Fibroblast of lung (primary cell): ENCODE data around the gene NOA1. TPM values are rescaled to one million over a fixed set of nuclear protein-coding genes. Genes with fewer than 3 reads are reported as not detected.
"Not testable (repeated sequence)": the region's sequence is repeated elsewhere in the genome, so short reads cannot be mapped to it uniquely, and the experiment has no call there.

Experiments used
- DNase-seq, 2 donors: peaks; one replicate each; pipeline versions ENCODE4 v3.0.0 to v3.0.0-alpha.2; 2010; ENCODE audit warnings: low read depth in 2 of 2
- H2AFZ ChIP-seq: 2 replicates; pipeline ENCODE4 v1.5.1; 2012; ENCODE audit warnings: low read length, control low read depth, inconsistent platforms
- H3K27ac ChIP-seq: 2 replicates; pipeline ENCODE4 v1.5.1; 2011; ENCODE audit warnings: low read length, control low read depth; ENCODE audit not compliant: insufficient read depth
- H3K27me3 ChIP-seq: 2 replicates; pipeline ENCODE4 v1.5.1; 2011; ENCODE audit warnings: mild to moderate bottlenecking, low read length; ENCODE audit not compliant: control insufficient read depth, insufficient read depth
- H3K36me3 ChIP-seq: 2 replicates; pipeline ENCODE4 v1.5.1; 2011; ENCODE audit warnings: low read length; ENCODE audit not compliant: control insufficient read depth, insufficient read depth
- H3K4me1 ChIP-seq: 2 replicates; pipeline ENCODE4 v1.5.1; 2011; ENCODE audit warnings: low read length; ENCODE audit not compliant: control insufficient read depth, insufficient read depth; ENCODE audit errors: extremely low read depth
- H3K4me2 ChIP-seq: 2 replicates; pipeline ENCODE4 v1.5.1; 2011; ENCODE audit warnings: low read length, control low read depth; ENCODE audit not compliant: insufficient read depth; ENCODE audit errors: extremely low read depth
- H3K4me3 ChIP-seq, 4 experiments: fragments of 200-600 bp in 1 of 4; sonication (generic) in 1 of 4; replicated peaks in 1 of 4; 2 replicates each; pipeline ENCODE4 v1.5.1; 2011 to 2016; ENCODE audit warnings: low read length in 4 of 4, low read depth in 3 of 4, mild to moderate bottlenecking in 3 of 4, control low read depth in 2 of 4, inconsistent platforms in 1 of 4, mixed read lengths in 1 of 4; ENCODE audit not compliant: insufficient read depth in 1 of 4; ENCODE audit errors: control extremely low read depth in 1 of 4
- H3K79me2 ChIP-seq: 2 replicates; pipeline ENCODE4 v1.5.1; 2012; ENCODE audit warnings: mild to moderate bottlenecking, low read length, inconsistent platforms; ENCODE audit not compliant: control insufficient read depth, insufficient read depth
- H3K9ac ChIP-seq: 2 replicates; pipeline ENCODE4 v1.5.1; 2011; ENCODE audit warnings: mild to moderate bottlenecking, low read length, control low read depth; ENCODE audit not compliant: insufficient read depth
- H3K9me3 ChIP-seq: 2 replicates; pipeline ENCODE4 v1.5.1; 2012; ENCODE audit warnings: low read depth, low read length; ENCODE audit not compliant: control insufficient read depth, insufficient read depth
- H4K20me1 ChIP-seq: 2 replicates; pipeline ENCODE4 v1.5.1; 2011; ENCODE audit warnings: low read length; ENCODE audit not compliant: control insufficient read depth, insufficient read depth; ENCODE audit errors: extremely low read depth
- CTCF ChIP-seq, 2 donors: IDR thresholded peaks in 1 of 2; conservative IDR thresholded peaks in 1 of 2; 1 replicate in 1 of 2; 2 replicates in 1 of 2; pipeline ENCODE4 v1.5.1; 2011 to 2012; ENCODE audit warnings: low read length in 2 of 2, control low read depth in 1 of 2, inconsistent platforms in 1 of 2, low read depth in 1 of 2, mild to moderate bottlenecking in 1 of 2
- EZH2 ChIP-seq: IDR thresholded peaks from 2 replicates; pipeline ENCODE4 v1.5.1; 2012; ENCODE audit warnings: low read length, control low read depth, mild to moderate bottlenecking; ENCODE audit errors: missing control alignments
- polyA plus RNA-seq, 2 donors: library from polyadenylated mRNA; depleted of rRNA in 1 of 2; stranded (reverse) in 1 of 2; unstranded in 1 of 2; fragments of >200 nt; gene quantifications; 2 replicates each; pipeline ENCODE4 v1.2.1, GENCODE V29; 2011 to 2012; ENCODE audit warnings: missing spikeins in 1 of 2
- total RNA-seq: library from RNA; depleted of rRNA; stranded (reverse); fragments of >200 nt; gene quantifications from 2 replicates; pipeline ENCODE4 v1.2.1, GENCODE V29; 2014

The NOA1 gene
- total and polyA plus RNA-seq, 2 donors (not counting 1 experiment from before 2014, with no cell fraction given) = 12.1 to 15.0 TPM

- H3K9ac ChIP-seq = no peak overlapping the region
These were observed 36.0 kb downstream of the NOA1 start for GRCh38 chr4:56941403-56941802.

GRCh38 chr4:56940971-56941370, 36.4 kb downstream of the NOA1 start:
- Histone ChIP-seq H3K4me2 (no peak overlapping the region), H3K4me1 (peaks cover 6% of the 10 kb centered on the region), H3K79me2 (no peaks in the 10 kb centered on the region), H3K9ac (no peak overlapping the region), H3K9me3 (no peaks in the 10 kb centered on the region), H2AFZ (no peak overlapping the region), H3K27ac (no peak overlapping the region), H3K4me3 (no peak overlapping the region), H3K27me3 (no peaks in the 10 kb centered on the region), H3K36me3 (no peaks in the 10 kb centered on the region), H4K20me1 (no peaks in the 10 kb centered on the region)
- DNase-seq = no peak
- no peak for TF ChIP-seq EZH2
- TF ChIP-seq CTCF (conservative IDR thresholded peaks at IDR 0.05 in 1 of 2, IDR thresholded peaks at IDR 0.05 in 1 of 2; ENCODE audit: low read depth in 1 of 2, low read length in 2 of 2) = no peak

More at GRCh38 chr4:56941403-56941802, 36.0 kb downstream of the NOA1 start:
- TF ChIP-seq EZH2 = no peak
- TF ChIP-seq CTCF (conservative IDR thresholded peaks at IDR 0.05 in 1 of 2, IDR thresholded peaks at IDR 0.05 in 1 of 2; ENCODE audit: low read depth in 1 of 2, low read length in 2 of 2) = no peak
- H3K27me3 ChIP-seq = no peaks in the 10 kb centered on the region
- no peak overlapping the region for H3K27ac ChIP-seq
- no peaks in the 10 kb centered on the region for H3K36me3 ChIP-seq
- no peak overlapping the region for H3K4me2 ChIP-seq
- no peak for DNase-seq
- no peak overlapping the region for H3K4me3 ChIP-seq
- H3K4me1 ChIP-seq = peaks cover 6% of the 10 kb centered on the region
- H2AFZ ChIP-seq = no peak overlapping the region
- H3K9me3 ChIP-seq = no peaks in the 10 kb centered on the region
- H3K79me2 ChIP-seq = no peaks in the 10 kb centered on the region
- H4K20me1 ChIP-seq = no peaks in the 10 kb centered on the region

GRCh38 chr4:56940403-56940802, 37.0 kb downstream of the NOA1 start:
- TF ChIP-seq CTCF (conservative IDR thresholded peaks at IDR 0.05 in 1 of 2, IDR thresholded peaks at IDR 0.05 in 1 of 2; ENCODE audit: low read depth in 1 of 2, low read length in 2 of 2) (no peak), EZH2 (no peak)
- H3K9ac ChIP-seq = no peak overlapping the region
- H3K4me1 ChIP-seq = peaks cover 6% of the 10 kb centered on the region
- H3K4me2 ChIP-seq = no peak overlapping the region
- no peak overlapping the region for H2AFZ ChIP-seq
- H3K27me3 ChIP-seq = no peaks in the 10 kb centered on the region
- no peak overlapping the region for H3K4me3 ChIP-seq
- no peaks in the 10 kb centered on the region for H3K9me3 ChIP-seq
- H3K79me2 ChIP-seq = no peaks in the 10 kb centered on the region
- no peaks in the 10 kb centered on the region for H4K20me1 ChIP-seq
- no peak overlapping the region for H3K27ac ChIP-seq
- no peaks in the 10 kb centered on the region for H3K36me3 ChIP-seq
- DNase-seq = no peak

GRCh38 chr4:56939826-56940225, 37.6 kb downstream of the NOA1 start:
- not testable (repeated sequence) for H3K27me3 ChIP-seq, H3K79me2 ChIP-seq, H3K4me3 ChIP-seq, H3K4me2 ChIP-seq, H3K9me3 ChIP-seq, H2AFZ ChIP-seq, H4K20me1 ChIP-seq, H3K36me3 ChIP-seq, DNase-seq, H3K9ac ChIP-seq, H3K27ac ChIP-seq, H3K4me1 ChIP-seq
